AG04449 (cell line): Measurements from ENCODE around the gene MYBPC3.

Source experiments
- CTCF ChIA-PET: fragments of 350-600 bp; formaldehyde crosslinking; extraction: SDS; loops from one replicate; lab custom pipeline; 2021; ENCODE audit warnings: antibody characterized with exemption; lab: Yijun Ruan, JAX
- POLR2A ChIA-PET: fragments of 400-600, 350-600 bp; formaldehyde crosslinking; extraction: SDS; loops from one replicate; lab custom pipeline; 2020; ENCODE audit warnings: antibody characterized with exemption, inconsistent platforms; lab: Yijun Ruan, JAX
- DNase-seq: peaks from one replicate; pipeline ENCODE4 v3.0.0-alpha.2; 2010; ENCODE audit warnings: low read depth, low spot score
- H3K4me3 ChIP-seq: 2 replicates; pipeline ENCODE4 v1.5.1; 2011; ENCODE audit warnings: low read depth, mild to moderate bottlenecking, control low read depth, low read length
- TF ChIP-seq, protein P1 (sequence below): IDR thresholded peaks from one replicate; pipeline ENCODE4 v1.5.1; 2011; ENCODE audit warnings: mild to moderate bottlenecking, moderate library complexity, low read length, control low read depth, inconsistent platforms; ENCODE audit not compliant: insufficient read depth; ENCODE audit errors: missing control alignments

MYBPC3 gene

DNA sequence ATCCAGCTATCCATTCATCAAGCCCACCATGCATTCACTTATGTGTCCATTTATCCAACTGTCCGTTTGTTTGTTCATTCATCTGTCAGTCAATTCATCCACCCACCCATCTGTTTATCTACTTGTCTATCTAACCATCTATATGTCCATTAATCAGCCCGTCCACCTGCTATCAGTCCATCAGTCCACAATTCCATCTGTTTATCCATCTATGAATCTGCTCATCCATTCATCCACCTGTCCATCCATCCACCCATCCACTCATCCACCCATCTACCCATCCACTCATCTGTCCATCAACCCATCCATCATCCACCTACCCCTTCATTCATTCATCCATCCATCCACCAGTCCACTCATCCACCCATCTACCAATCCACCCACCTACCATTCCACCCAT is 26.8 kb upstream of the MYBPC3 start:
- DNase-seq: no peak
- H3K4me3 ChIP-seq: no peak overlapping the region
- CTCF ChIA-PET: interaction anchor here (1.5 kb wide), 1 partner anchor 14 kb away, joined by 6 read pairs; no protein-coding TSS in a partner anchor
- POLR2A ChIA-PET: no interaction called here
- TF ChIP-seq, protein P1, sequence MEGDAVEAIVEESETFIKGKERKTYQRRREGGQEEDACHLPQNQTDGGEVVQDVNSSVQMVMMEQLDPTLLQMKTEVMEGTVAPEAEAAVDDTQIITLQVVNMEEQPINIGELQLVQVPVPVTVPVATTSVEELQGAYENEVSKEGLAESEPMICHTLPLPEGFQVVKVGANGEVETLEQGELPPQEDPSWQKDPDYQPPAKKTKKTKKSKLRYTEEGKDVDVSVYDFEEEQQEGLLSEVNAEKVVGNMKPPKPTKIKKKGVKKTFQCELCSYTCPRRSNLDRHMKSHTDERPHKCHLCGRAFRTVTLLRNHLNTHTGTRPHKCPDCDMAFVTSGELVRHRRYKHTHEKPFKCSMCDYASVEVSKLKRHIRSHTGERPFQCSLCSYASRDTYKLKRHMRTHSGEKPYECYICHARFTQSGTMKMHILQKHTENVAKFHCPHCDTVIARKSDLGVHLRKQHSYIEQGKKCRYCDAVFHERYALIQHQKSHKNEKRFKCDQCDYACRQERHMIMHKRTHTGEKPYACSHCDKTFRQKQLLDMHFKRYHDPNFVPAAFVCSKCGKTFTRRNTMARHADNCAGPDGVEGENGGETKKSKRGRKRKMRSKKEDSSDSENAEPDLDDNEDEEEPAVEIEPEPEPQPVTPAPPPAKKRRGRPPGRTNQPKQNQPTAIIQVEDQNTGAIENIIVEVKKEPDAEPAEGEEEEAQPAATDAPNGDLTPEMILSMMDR: no peak

GRCh38 chr11:47378836-47379170 is 26.3 kb upstream of the MYBPC3 start:
- POLR2A ChIA-PET: no interaction called here
- no peak overlapping the region for H3K4me3 ChIP-seq
- TF ChIP-seq, protein P1: no peak
- CTCF ChIA-PET: interaction anchor here (1.5 kb wide), 1 partner anchor 14 kb away, joined by 6 read pairs; no protein-coding TSS in a partner anchor
- DNase-seq: no peak

DNA sequence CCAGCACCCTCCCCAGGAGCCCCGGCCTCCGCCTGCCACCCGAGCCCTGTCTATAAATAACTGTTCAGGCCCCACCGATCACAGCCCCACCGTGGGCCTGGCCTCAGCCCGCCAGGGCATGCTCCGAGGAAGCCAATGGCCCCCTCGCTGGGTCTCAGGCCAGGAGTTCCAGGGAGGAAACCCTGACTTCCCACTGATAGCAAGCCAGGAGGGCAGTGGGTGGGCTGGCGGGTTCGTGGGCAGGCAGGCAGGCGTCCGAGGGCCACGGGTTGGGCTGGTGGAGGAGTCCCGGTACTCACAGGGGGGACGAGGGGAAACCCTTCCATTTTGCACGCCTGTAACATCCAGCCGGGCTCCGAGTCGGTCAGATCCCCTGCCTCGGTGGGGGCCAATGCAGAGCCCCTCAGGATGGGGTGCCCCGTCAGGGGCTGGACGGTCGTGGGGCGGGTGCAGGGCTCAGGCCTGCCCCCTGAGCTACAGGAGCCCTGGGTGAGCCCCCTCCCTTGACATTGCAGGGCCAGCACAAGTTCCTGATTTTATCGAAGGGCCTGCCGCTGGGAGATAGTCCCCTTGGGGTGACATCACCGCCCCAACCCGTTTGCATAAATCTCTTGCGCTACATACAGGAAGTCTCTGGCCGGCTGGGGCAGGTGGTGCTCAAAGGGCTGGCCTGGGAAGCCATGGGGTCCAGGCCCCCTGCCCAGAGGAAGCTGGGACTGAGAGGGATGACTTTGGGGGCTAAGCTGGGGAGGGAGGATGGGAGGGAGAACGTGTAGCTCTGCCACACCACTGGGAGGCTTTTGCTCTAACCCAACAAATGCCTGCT is 25.7 kb upstream of the MYBPC3 start, which contains the start of gene SPI1:
TSS of gene SPI1 (minus strand) at position 538 of the 826 bp plus-strand sequence. CDS start at position 344, 194 bp downstream.
- no peak within 1 kb of the TSS for H3K4me3 ChIP-seq
- POLR2A ChIA-PET: no interaction called here
- CTCF ChIA-PET: interaction anchor here (1.5 kb wide), 1 partner anchor 15 kb away, joined by 6 read pairs; no protein-coding TSS in a partner anchor
- TF ChIP-seq, protein P1: no peak
- DNase-seq: no peak

DNA sequence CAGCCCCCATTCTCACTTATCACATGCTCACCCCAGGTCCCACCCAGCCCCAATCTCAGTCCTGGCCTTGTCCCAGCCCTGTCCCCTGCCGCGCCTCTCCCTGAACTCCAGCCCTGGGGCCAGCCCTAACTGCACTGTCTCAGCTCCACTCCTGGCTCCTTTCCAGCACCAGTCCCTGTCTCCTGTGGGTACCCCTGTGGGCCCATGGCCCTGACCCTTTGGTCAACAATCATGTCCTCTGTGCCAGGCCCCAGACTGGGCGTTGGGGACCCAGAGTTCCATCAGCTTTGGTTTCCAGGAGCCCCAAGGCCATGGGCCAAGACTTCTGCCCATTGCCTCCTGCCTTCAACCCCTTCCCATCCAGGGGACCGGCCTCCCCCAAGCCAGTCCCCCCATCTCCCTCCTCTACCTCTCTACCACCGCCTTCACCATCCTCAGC is 25.1 kb upstream of the MYBPC3 start:
- ChIA-PET CTCF (interaction anchor here (1.0 kb wide), 1 partner anchor 14 kb away, joined by 3 read pairs; no protein-coding TSS in a partner anchor), POLR2A (no interaction called here)
- H3K4me3 ChIP-seq: no peak overlapping the region
- TF ChIP-seq, protein P1: no peak
- DNase-seq: no peak

- ChIA-PET CTCF (interaction anchor here (1.0 kb wide), 1 partner anchor 15 kb away, joined by 3 read pairs; no protein-coding TSS in a partner anchor), POLR2A (no interaction called here)
- TF ChIP-seq, protein P1: no peak
- DNase-seq: no peak
- H3K4me3 ChIP-seq: no peak overlapping the region
Observed at GRCh38 chr11:47376525-47377371, 24.2 kb upstream of the MYBPC3 start.
